HCT116 (cell line): ENCODE measurements around the gene CFAP58. TPM values are rescaled to one million over a fixed set of nuclear protein-coding genes. Genes with fewer than 3 reads are reported as not detected.

ENCODE experiments used
- ATAC-seq: fragments of 200-7000 bp; cut with Tn5 transposase; 2 replicates; pipeline ENCODE4 v1.9.1; 2020; ENCODE audit warnings: mild to moderate bottlenecking, moderate library complexity
- BruUV-seq: library from RNA; stranded (reverse); fragments of 400-500 nt; replicated peaks from 2 replicates; lab custom pipeline; 2021; lab: Mats Ljungman, UMichigan
- CTCF ChIA-PET: fragments of 300-600 bp; sonication (Branson Sonifier 250); formaldehyde crosslinking; loops from one replicate; lab custom pipeline; 2021; ENCODE audit warnings: antibody characterized with exemption; lab: Charles Lee
- POLR2A ChIA-PET: fragments of 300-600, 350-600 bp; sonication (Branson Sonifier 250); formaldehyde crosslinking; loops from one replicate; lab custom pipeline; 2021; ENCODE audit warnings: antibody characterized with exemption; lab: Charles Lee
- RAD21 ChIA-PET, 2 experiments: fragments of 300-600 bp; sonication (Branson Sonifier 250); formaldehyde crosslinking; loops; one replicate each; lab custom pipeline; 2023; ENCODE audit warnings: low total read pairs in 2 of 2; ENCODE audit not compliant: uncharacterized antibody in 2 of 2, unreplicated experiment in 2 of 2, low non-redundant PET in 1 of 2; lab: Charles Lee
- DNase-seq: peaks from one replicate; pipeline ENCODE4 v3.0.0-alpha.2; 2010; ENCODE audit warnings: low read depth, low spot score
- H2AFZ ChIP-seq: fragments of 200-600 bp; shearing (Covaris generic), sonication (generic); 2 replicates; pipeline ENCODE4 v1.6.1; 2017; ENCODE audit warnings: low read depth, mixed run types, mixed read lengths, antibody characterized with exemption, low read length; ENCODE audit not compliant: poor library complexity, severe bottlenecking
- H3K27ac ChIP-seq: 2 replicates; pipeline ENCODE4 v1.5.1; 2012; ENCODE audit warnings: low read depth, low read length
- H3K27me3 ChIP-seq: fragments of 200-600 bp; sonication (generic); 2 replicates; pipeline ENCODE4 v1.6.1; 2016; ENCODE audit warnings: mixed run types, low read length, mixed read lengths; ENCODE audit not compliant: insufficient read depth
- H3K36me3 ChIP-seq, 2 experiments: fragments of 200-500 bp in 1 of 2; fragments of 200-600 bp in 1 of 2; sonication (Bioruptor generic) in 1 of 2; sonication (generic) in 1 of 2; 2 replicates each; pipeline versions ENCODE4 v1.5.1 to v1.6.1; 2014 to 2016; ENCODE audit warnings: low read length in 2 of 2, inconsistent platforms in 1 of 2, mixed read lengths in 1 of 2, mixed run types in 1 of 2; ENCODE audit not compliant: insufficient read depth in 2 of 2, control insufficient read depth in 1 of 2
- H3K4me1 ChIP-seq, 2 experiments: fragments of 200-600 bp in 1 of 2; sonication (generic) in 1 of 2; 2 replicates each; pipeline versions ENCODE4 v1.5.1 to v1.6.1; 2012 to 2017; ENCODE audit warnings: low read length in 2 of 2, inconsistent platforms in 1 of 2, mild to moderate bottlenecking in 1 of 2, mixed read lengths in 1 of 2, mixed run types in 1 of 2, moderate library complexity in 1 of 2; ENCODE audit not compliant: insufficient read depth in 2 of 2, control insufficient read depth in 1 of 2
- H3K4me2 ChIP-seq: fragments of 200-600 bp; sonication (generic); 2 replicates; pipeline ENCODE4 v1.6.1; 2017; ENCODE audit warnings: mixed run types, low read length, mixed read lengths
- H3K4me3 ChIP-seq, 2 experiments: fragments of 200-600 bp in 1 of 2; sonication (generic) in 1 of 2; replicated peaks in 1 of 2; 2 replicates each; pipeline ENCODE4 v1.5.1; 2011 to 2016; ENCODE audit warnings: low read length in 2 of 2, control low read depth in 1 of 2, low read depth in 1 of 2, mild to moderate bottlenecking in 1 of 2, mixed read lengths in 1 of 2, mixed run types in 1 of 2
- H3K79me2 ChIP-seq: fragments of 200-600 bp; sonication (generic); 2 replicates; pipeline ENCODE4 v1.6.1; 2017; ENCODE audit warnings: mild to moderate bottlenecking, mixed run types, low read length, moderate library complexity, mixed read lengths; ENCODE audit not compliant: insufficient read depth
- H3K9ac ChIP-seq: fragments of 200-600 bp; sonication (generic); 2 replicates; pipeline ENCODE4 v1.6.1; 2016; ENCODE audit warnings: low read length, mixed read lengths
- H3K9me2 ChIP-seq: fragments of 200-600 bp; sonication (generic), shearing (Covaris generic); 2 replicates; pipeline ENCODE4 v1.6.1; 2017; ENCODE audit warnings: mixed run types, mild to moderate bottlenecking, moderate library complexity; ENCODE audit not compliant: insufficient read depth
- H3K9me3 ChIP-seq, 2 experiments: fragments of 200-500 bp in 1 of 2; fragments of 200-600 bp in 1 of 2; sonication (Bioruptor generic) in 1 of 2; sonication (generic) in 1 of 2; 2 replicates each; pipeline ENCODE4 v1.6.1; 2014 to 2017; ENCODE audit warnings: low read length in 2 of 2, mixed read lengths in 2 of 2, inconsistent platforms in 1 of 2, low read depth in 1 of 2, mild to moderate bottlenecking in 1 of 2, mixed run types in 1 of 2, moderate library complexity in 1 of 2; ENCODE audit not compliant: control insufficient read depth in 1 of 2, insufficient read depth in 1 of 2
- H4K20me1 ChIP-seq: fragments of 200-600 bp; sonication (generic), shearing (Covaris generic); 2 replicates; pipeline ENCODE4 v1.6.1; 2017; ENCODE audit warnings: mixed run types, mild to moderate bottlenecking, moderate library complexity; ENCODE audit not compliant: insufficient read depth
- SIN3A ChIP-seq: IDR thresholded peaks from 2 replicates; pipeline ENCODE4 v1.6.1; 2012; ENCODE audit warnings: low read depth
- ZNF274 ChIP-seq: fragments of 200-500 bp; sonication (Bioruptor generic); IDR thresholded peaks from 2 replicates; pipeline ENCODE4 v1.6.1; 2014; ENCODE audit warnings: mild to moderate bottlenecking, low read depth, low read length, inconsistent platforms
- intact Hi-C: fragments of 100-400 bp; cut with micrococcal nuclease; formaldehyde crosslinking; loops from 2 replicates; pipeline ENCODE4 v1.10.0; 2022
- total RNA-seq: library from RNA; stranded (reverse); gene quantifications from one replicate; pipeline ENCODE4 v1.2.1, GENCODE V29; 2021; ENCODE audit not compliant: unreplicated experiment
- TF ChIP-seq, protein P1 (sequence below): IDR thresholded peaks from 2 replicates; pipeline ENCODE4 v1.6.1; 2012; ENCODE audit warnings: low read depth

Gene CFAP58
- total RNA-seq, 1 experiment from 2014 or later = 0.91 TPM

DNA sequence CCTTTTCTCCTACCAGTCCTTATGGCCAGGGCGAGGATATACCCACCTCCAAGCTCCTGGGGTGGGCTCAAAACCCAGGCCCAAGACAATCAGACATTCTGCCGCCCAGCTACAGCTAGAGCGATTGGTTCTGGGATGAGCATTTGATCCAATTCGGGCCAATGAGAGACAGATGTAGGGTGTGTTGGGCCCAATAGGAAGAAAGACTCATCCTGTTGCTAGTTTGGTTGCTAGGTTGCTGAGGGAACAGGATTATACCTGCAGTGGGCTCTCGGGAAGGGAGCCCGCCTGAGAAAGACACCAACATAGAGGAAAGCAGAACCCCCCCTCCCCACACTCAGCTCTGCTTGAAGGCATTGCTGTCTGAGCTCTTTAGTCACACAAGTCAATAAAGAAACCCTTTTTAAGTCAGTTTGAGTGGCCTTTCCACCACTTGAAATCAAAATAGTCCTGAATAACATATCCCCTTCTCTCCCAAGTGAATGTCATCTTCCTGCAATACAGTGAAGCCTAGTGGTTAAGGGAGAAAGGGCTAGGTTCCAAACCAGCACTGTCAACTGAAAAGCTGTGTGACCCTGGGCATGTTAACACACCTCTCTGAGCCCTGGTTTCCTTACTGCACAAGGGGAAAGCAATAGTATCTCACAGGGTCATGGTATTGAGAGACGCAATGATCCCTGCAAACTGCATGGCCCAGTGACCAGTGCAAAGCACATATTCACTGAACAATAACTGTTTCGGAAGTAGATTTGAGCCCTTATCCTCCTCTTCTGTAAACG is 37.1 kb upstream of the CFAP58 start:
- Histone ChIP-seq H3K27ac (no peak overlapping the region), H3K9me2 (no peaks in the 10 kb centered on the region), H3K36me3 (peaks cover 16 to 22% of the 10 kb centered on the region in 2 experiments; a peak in 3 of 4 replicates), H3K4me1 (peaks cover 4 to 18% of the 10 kb centered on the region in 2 experiments), H2AFZ (no peak overlapping the region), H3K9ac (no peak overlapping the region), H3K27me3 (no peaks in the 10 kb centered on the region), H4K20me1 (no peaks in the 10 kb centered on the region), H3K4me3 (no peak overlapping the region), H3K79me2 (peaks cover 22% of the 10 kb centered on the region; the same call in 1 of the 2 replicates), H3K4me2 (no peak overlapping the region), H3K9me3 (no peaks in the 10 kb centered on the region)
- BruUV-seq = no TSS peak
- intact Hi-C loops = no loop called here
- ChIA-PET CTCF (no interaction called here), RAD21 (no interaction called here), POLR2A (no interaction called here)
- DNase-seq (no peak), ATAC-seq (no peak)
- TF ChIP-seq ZNF274 = no peak
- TF ChIP-seq, protein P1, sequence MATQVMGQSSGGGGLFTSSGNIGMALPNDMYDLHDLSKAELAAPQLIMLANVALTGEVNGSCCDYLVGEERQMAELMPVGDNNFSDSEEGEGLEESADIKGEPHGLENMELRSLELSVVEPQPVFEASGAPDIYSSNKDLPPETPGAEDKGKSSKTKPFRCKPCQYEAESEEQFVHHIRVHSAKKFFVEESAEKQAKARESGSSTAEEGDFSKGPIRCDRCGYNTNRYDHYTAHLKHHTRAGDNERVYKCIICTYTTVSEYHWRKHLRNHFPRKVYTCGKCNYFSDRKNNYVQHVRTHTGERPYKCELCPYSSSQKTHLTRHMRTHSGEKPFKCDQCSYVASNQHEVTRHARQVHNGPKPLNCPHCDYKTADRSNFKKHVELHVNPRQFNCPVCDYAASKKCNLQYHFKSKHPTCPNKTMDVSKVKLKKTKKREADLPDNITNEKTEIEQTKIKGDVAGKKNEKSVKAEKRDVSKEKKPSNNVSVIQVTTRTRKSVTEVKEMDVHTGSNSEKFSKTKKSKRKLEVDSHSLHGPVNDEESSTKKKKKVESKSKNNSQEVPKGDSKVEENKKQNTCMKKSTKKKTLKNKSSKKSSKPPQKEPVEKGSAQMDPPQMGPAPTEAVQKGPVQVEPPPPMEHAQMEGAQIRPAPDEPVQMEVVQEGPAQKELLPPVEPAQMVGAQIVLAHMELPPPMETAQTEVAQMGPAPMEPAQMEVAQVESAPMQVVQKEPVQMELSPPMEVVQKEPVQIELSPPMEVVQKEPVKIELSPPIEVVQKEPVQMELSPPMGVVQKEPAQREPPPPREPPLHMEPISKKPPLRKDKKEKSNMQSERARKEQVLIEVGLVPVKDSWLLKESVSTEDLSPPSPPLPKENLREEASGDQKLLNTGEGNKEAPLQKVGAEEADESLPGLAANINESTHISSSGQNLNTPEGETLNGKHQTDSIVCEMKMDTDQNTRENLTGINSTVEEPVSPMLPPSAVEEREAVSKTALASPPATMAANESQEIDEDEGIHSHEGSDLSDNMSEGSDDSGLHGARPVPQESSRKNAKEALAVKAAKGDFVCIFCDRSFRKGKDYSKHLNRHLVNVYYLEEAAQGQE = no peak
- TF ChIP-seq SIN3A = no peak
